IMR-90 (cell line): Measurements from ENCODE around the gene SLC26A1.

Experiments used
- POLR2A ChIP-seq: IDR thresholded peaks from 2 replicates; pipeline ENCODE4 v1.6.1; 2012; ENCODE audit warnings: mild to moderate bottlenecking, low read depth, low read length
- RCOR1 ChIP-seq: IDR thresholded peaks from 2 replicates; pipeline ENCODE4 v1.6.1; 2012; ENCODE audit warnings: mild to moderate bottlenecking, low read length, improper control_type of control experiment; ENCODE audit not compliant: insufficient replicate concordance
- RFX5 ChIP-seq: IDR thresholded peaks from 2 replicates; pipeline ENCODE4 v1.8.0; 2012; ENCODE audit warnings: low read depth, mild to moderate bottlenecking, low read length, moderate library complexity
- TF ChIP-seq, protein P1 (sequence below): conservative IDR thresholded peaks from 2 replicates; pipeline ENCODE4 v1.5.1; 2012; ENCODE audit warnings: mild to moderate bottlenecking, low read depth, low read length, improper control_type of control experiment

DNA sequence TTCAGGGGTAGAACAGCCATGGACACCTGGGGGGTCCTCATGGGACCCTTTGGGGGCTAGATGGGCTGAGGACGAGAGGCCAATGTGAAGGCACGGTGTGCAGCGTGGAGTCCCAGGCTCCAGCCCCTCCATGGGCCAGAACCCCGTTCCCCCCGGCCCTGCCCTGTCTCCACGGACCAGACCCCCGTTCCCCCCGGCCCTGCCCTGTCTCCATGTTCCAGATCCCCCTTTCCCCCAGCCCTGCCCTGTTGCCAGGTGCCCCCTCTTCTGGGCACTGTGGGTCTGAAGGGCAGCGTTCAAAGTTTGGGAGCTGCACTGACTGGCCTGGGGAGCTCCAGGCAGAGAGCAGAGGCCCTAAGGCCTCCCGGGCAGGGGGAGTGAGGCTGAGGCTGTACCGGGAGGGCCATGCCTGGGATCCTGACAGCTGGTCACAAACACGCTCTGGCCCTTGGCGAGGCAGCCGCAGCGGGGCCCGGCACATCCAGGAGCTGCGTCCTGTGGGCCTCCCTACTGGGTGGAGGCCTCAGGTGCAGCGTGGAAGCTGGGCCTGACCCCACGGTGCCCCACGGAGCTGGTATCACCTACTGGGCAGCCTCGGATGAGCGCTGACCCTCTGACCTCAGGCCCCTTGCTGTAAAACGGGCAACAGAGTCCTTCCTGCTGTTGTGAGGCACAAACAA lies 28.7 kb downstream of the SLC26A1 start:
- no peak for TF ChIP-seq POLR2A
- TF ChIP-seq, protein P1, sequence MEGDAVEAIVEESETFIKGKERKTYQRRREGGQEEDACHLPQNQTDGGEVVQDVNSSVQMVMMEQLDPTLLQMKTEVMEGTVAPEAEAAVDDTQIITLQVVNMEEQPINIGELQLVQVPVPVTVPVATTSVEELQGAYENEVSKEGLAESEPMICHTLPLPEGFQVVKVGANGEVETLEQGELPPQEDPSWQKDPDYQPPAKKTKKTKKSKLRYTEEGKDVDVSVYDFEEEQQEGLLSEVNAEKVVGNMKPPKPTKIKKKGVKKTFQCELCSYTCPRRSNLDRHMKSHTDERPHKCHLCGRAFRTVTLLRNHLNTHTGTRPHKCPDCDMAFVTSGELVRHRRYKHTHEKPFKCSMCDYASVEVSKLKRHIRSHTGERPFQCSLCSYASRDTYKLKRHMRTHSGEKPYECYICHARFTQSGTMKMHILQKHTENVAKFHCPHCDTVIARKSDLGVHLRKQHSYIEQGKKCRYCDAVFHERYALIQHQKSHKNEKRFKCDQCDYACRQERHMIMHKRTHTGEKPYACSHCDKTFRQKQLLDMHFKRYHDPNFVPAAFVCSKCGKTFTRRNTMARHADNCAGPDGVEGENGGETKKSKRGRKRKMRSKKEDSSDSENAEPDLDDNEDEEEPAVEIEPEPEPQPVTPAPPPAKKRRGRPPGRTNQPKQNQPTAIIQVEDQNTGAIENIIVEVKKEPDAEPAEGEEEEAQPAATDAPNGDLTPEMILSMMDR: no peak
- no peak for TF ChIP-seq RCOR1
- no peak for TF ChIP-seq RFX5
